Panc1 (cell line): ENCODE measurements around the gene CTAG1A.

Source experiments
- CTCF ChIP-seq: fragments of 450-650 bp; IDR thresholded peaks from 2 replicates; pipeline ENCODE4 v1.5.1; 2017; ENCODE audit warnings: mild to moderate bottlenecking
- REST ChIP-seq, 2 experiments: IDR thresholded peaks; 2 replicates each; pipeline ENCODE4 v1.6.1; 2011 to 2012; ENCODE audit warnings: low read depth in 2 of 2, control low read depth in 1 of 2, low read length in 1 of 2, mild to moderate bottlenecking in 1 of 2, moderate library complexity in 1 of 2; ENCODE audit not compliant: insufficient read depth in 1 of 2
- SIN3A ChIP-seq: IDR thresholded peaks from 2 replicates; pipeline ENCODE4 v1.6.1; 2012; ENCODE audit warnings: low read depth, mild to moderate bottlenecking, low read length, moderate library complexity, borderline replicate concordance; ENCODE audit not compliant: insufficient read depth

- no peak for TF ChIP-seq CTCF
- TF ChIP-seq SIN3A = no peak
- TF ChIP-seq REST (IDR thresholded peaks at IDR 0.05; ENCODE audit: insufficient read depth in 1 of 2, low read depth in 2 of 2, low read length in 1 of 2) = no peak
Measured at GRCh38 chrX:154593201-154593600, 8.3 kb downstream of the CTAG1A start.
